Lung (tissue), 12 donors: ENCODE data around the gene NFASC. TPM values are rescaled to one million over a fixed set of nuclear protein-coding genes. Genes with fewer than 3 reads are reported as not detected.

ENCODE experiments used
- ATAC-seq: fragments of 200-7000 bp; cut with Tn5 transposase; one replicate; pipeline ENCODE4 v1.9.1; 2020; ENCODE audit warnings: moderate number of reproducible peaks; ENCODE audit not compliant: insufficient read depth, low FRiP score
- DNase-seq, 3 donors: peaks; one replicate each; pipeline ENCODE4 v3.0.0-alpha.2; 2013 to 2017
- H3K27ac ChIP-seq, 2 donors: one replicate each; pipeline ENCODE4 v1.5.1; 2013; ENCODE audit warnings: mild to moderate bottlenecking in 2 of 2, moderate library complexity in 2 of 2, control low read depth in 1 of 2, inconsistent platforms in 1 of 2, low read depth in 1 of 2, low read length in 1 of 2
- H3K27me3 ChIP-seq, 3 donors: one replicate each; pipeline ENCODE4 v1.5.1; 2013; ENCODE audit warnings: low read length in 2 of 3; ENCODE audit not compliant: control insufficient read depth in 3 of 3, insufficient read depth in 3 of 3
- H3K36me3 ChIP-seq, 4 donors: one replicate each; pipeline ENCODE4 v1.5.1; 2013; ENCODE audit warnings: low read length in 4 of 4, mild to moderate bottlenecking in 1 of 4, moderate library complexity in 1 of 4; ENCODE audit not compliant: control insufficient read depth in 4 of 4, insufficient read depth in 4 of 4
- H3K4me1 ChIP-seq, 5 donors: one replicate each; pipeline ENCODE4 v1.5.1; 2013; ENCODE audit warnings: low read length in 5 of 5, mild to moderate bottlenecking in 2 of 5, moderate library complexity in 1 of 5; ENCODE audit not compliant: control insufficient read depth in 5 of 5, insufficient read depth in 5 of 5
- H3K4me3 ChIP-seq: one replicate; pipeline ENCODE4 v1.5.1; 2013; ENCODE audit warnings: mild to moderate bottlenecking, control low read depth, moderate library complexity
- H3K9ac ChIP-seq, 2 donors: one replicate each; pipeline ENCODE4 v1.5.1; 2013; ENCODE audit warnings: low read length in 2 of 2, control low read depth in 1 of 2; ENCODE audit not compliant: insufficient read depth in 1 of 2
- H3K9me3 ChIP-seq, 4 donors: one replicate each; pipeline ENCODE4 v1.5.1; 2013; ENCODE audit warnings: low read length in 3 of 4, mild to moderate bottlenecking in 1 of 4, moderate library complexity in 1 of 4; ENCODE audit not compliant: control insufficient read depth in 4 of 4, insufficient read depth in 3 of 4
- WGBS, 2 donors: extraction: QIAGEN DNeasy Blood & Tissue Kit; methylation state at CpG; one replicate each; pipeline ENCODE4 v1.1.7; 2013; 5-methylcytosine and 5-hydroxymethylcytosine counted together
- polyA plus RNA-seq, 2 donors: library from polyadenylated mRNA; stranded (reverse); fragments of 200-250 nt; gene quantifications; one replicate each; pipeline ENCODE4 v1.2.1, GENCODE V29; 2013
- total RNA-seq, 2 donors: library from RNA; depleted of rRNA in 1 of 2; stranded (reverse); fragments of >200 nt in 1 of 2; gene quantifications; one replicate each; pipeline ENCODE4 v1.2.1, GENCODE V29; 2014 to 2021
- TF ChIP-seq, protein P1 (sequence below): IDR thresholded peaks from 2 replicates; pipeline ENCODE4 v1.5.1; 2012; ENCODE audit warnings: mild to moderate bottlenecking; ENCODE audit errors: control extremely low read depth, extremely low read depth
- donor health status: control.
- donor health status: control.
- donor health status: Bipolar disorder and iron deficiency.
- donor health status: healthy.
- donor health status: DM: yes; HTN: yes; CAD: no.

Gene NFASC
- total and polyA plus RNA-seq, 4 donors, result 1.8 to 11.2 (median 3.8) TPM

GRCh38 chr1:205042911-205043806 lies 172.5 kb downstream of the NFASC start, which contains the start of gene CNTN2:
TSS of gene CNTN2 (plus strand) at chr1:205043212. CDS start at chr1:205053186, 9,974 bp downstream.
- Histone ChIP-seq H3K9me3 (no peaks in the 10 kb centered on the region), H3K27me3 (peaks cover 16 to 75% (median 41%) of the 10 kb centered on the region in 3 donors), H3K4me3 (no peak within 1 kb of the TSS), H3K4me1 (peaks cover 0 to 4% (median 0%) of the 10 kb centered on the region in 5 donors), H3K27ac (no peak within 1 kb of the TSS), H3K9ac (no peak within 1 kb of the TSS), H3K36me3 (no peaks in the 10 kb centered on the region)
- WGBS, 2 donors, result 10 to 11% methylated on average over 30 to 53 of the region's 53 CpGs
- TF ChIP-seq, protein P1, sequence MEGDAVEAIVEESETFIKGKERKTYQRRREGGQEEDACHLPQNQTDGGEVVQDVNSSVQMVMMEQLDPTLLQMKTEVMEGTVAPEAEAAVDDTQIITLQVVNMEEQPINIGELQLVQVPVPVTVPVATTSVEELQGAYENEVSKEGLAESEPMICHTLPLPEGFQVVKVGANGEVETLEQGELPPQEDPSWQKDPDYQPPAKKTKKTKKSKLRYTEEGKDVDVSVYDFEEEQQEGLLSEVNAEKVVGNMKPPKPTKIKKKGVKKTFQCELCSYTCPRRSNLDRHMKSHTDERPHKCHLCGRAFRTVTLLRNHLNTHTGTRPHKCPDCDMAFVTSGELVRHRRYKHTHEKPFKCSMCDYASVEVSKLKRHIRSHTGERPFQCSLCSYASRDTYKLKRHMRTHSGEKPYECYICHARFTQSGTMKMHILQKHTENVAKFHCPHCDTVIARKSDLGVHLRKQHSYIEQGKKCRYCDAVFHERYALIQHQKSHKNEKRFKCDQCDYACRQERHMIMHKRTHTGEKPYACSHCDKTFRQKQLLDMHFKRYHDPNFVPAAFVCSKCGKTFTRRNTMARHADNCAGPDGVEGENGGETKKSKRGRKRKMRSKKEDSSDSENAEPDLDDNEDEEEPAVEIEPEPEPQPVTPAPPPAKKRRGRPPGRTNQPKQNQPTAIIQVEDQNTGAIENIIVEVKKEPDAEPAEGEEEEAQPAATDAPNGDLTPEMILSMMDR, result no peak
- DNase-seq (peak; percentile 10 to 28 (median 26)), ATAC-seq (no peak)

GRCh38 chr1:205043866-205044265 lies 173.2 kb downstream of the NFASC start:
- peaks cover 16 to 77% (median 41%) of the 10 kb centered on the region in 3 donors for H3K27me3 ChIP-seq

DNA sequence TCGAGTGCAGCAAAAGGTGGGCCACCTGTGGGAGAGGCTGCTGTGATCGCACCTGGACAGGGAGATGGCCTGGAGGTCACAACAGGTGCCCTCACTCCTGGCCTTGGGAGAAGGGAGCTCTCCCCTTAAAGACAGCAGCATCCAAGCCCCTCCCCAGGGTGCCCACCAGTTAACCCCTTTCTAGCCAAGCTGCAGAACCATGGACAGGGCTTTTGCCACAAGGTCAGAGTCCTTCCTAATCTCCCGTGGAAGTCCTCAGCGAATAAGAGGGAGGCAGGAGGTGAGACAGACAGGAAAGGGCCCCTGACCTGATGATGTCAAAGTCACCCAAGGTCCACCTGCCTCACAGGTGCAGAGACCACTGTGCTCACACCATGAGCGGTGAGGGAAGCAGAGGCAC lies 174.1 kb downstream of the NFASC start:
- Histone ChIP-seq H3K27me3 (peaks cover 16 to 77% (median 41%) of the 10 kb centered on the region in 3 donors), H3K4me3 (no peak overlapping the region), H3K27ac (no peak overlapping the region), H3K4me1 (peaks cover 0 to 4% (median 0%) of the 10 kb centered on the region in 5 donors), H3K9ac (no peak overlapping the region), H3K9me3 (no peaks in the 10 kb centered on the region), H3K36me3 (no peaks in the 10 kb centered on the region)
- WGBS, 2 donors, result 19 to 25% methylated on average over 5 of the region's 5 CpGs
- ATAC-seq (no peak), DNase-seq (no peak)
- TF ChIP-seq, protein P1, result no peak

More at GRCh38 chr1:205043866-205044265, 173.2 kb downstream of the NFASC start:
- H3K9me3 ChIP-seq, result no peaks in the 10 kb centered on the region
- no peaks in the 10 kb centered on the region for H3K36me3 ChIP-seq
- peaks cover 0 to 4% (median 0%) of the 10 kb centered on the region in 5 donors for H3K4me1 ChIP-seq
- 30 to 44% methylated on average over 4 of the region's 4 CpGs for WGBS, 2 donors
- TF ChIP-seq, protein P1, result no peak
- DNase-seq, result no peak
- H3K9ac ChIP-seq, result no peak overlapping the region
- H3K4me3 ChIP-seq, result no peak overlapping the region
- ATAC-seq, result no peak
- no peak overlapping the region for H3K27ac ChIP-seq
